GM23338 (cell line): ENCODE results near the gene RICTOR. TPM values are rescaled to one million over a fixed set of nuclear protein-coding genes. Genes with fewer than 3 reads are reported as not detected.

ENCODE experiments used
- ATAC-seq: fragments of 200-7000 bp; cut with Tn5 transposase; 3 replicates; pipeline ENCODE4 v1.9.1; 2020
- DNase-seq: peaks from one replicate; pipeline ENCODE4 v3.0.0-alpha.2; 2015; ENCODE audit warnings: low spot score
- H2AFZ ChIP-seq: fragments of 200-600 bp; sonication (generic); 2 replicates; pipeline ENCODE4 v1.8.0; 2016; ENCODE audit warnings: antibody characterized with exemption, mild to moderate bottlenecking, moderate library complexity
- H3F3A ChIP-seq: fragments of 200-600 bp; sonication (generic); replicated peaks from 2 replicates; pipeline ENCODE4 v1.8.0; 2017; ENCODE audit warnings: antibody characterized with exemption, mixed run types, low read depth
- H3K27ac ChIP-seq: fragments of 200-600 bp; sonication (generic); 2 replicates; pipeline ENCODE4 v1.6.1; 2016; ENCODE audit warnings: low read depth
- H3K27me3 ChIP-seq: fragments of 200-600 bp; sonication (generic); 2 replicates; pipeline ENCODE4 v1.8.0; 2016; ENCODE audit warnings: mild to moderate bottlenecking, mixed run types, moderate library complexity; ENCODE audit not compliant: insufficient read depth
- H3K36me3 ChIP-seq: fragments of 200-600 bp; sonication (generic); 2 replicates; pipeline ENCODE4 v1.8.0; 2016; ENCODE audit warnings: mild to moderate bottlenecking; ENCODE audit not compliant: insufficient read depth
- H3K4me1 ChIP-seq: fragments of 200-600 bp; sonication (generic); 2 replicates; pipeline ENCODE4 v1.8.0; 2016; ENCODE audit warnings: mild to moderate bottlenecking, moderate library complexity; ENCODE audit not compliant: insufficient read depth
- H3K4me2 ChIP-seq: fragments of 200-600 bp; sonication (generic); 2 replicates; pipeline ENCODE4 v1.7.1; 2017; ENCODE audit warnings: mixed run types
- H3K4me3 ChIP-seq: fragments of 200-600 bp; sonication (generic); 2 replicates; pipeline ENCODE4 v1.6.1; 2016; ENCODE audit warnings: mixed run types
- H3K79me2 ChIP-seq: fragments of 200-600 bp; sonication (generic); replicated peaks from 2 replicates; pipeline ENCODE4 v1.8.0; 2017; ENCODE audit warnings: mild to moderate bottlenecking; ENCODE audit not compliant: insufficient read depth
- H3K9me2 ChIP-seq: fragments of 200-600 bp; sonication (generic); 2 replicates; pipeline ENCODE4 v1.8.0; 2017; ENCODE audit not compliant: insufficient read depth
- H4K20me1 ChIP-seq: fragments of 200-600 bp; sonication (generic); replicated peaks from 2 replicates; pipeline ENCODE4 v1.8.0; 2017; ENCODE audit warnings: mild to moderate bottlenecking; ENCODE audit not compliant: insufficient read depth
- H3K27ac Mint-ChIP-seq: 2 replicates; pipeline ENCODE4 v1.8.0; 2020; ENCODE audit warnings: inconsistent platforms, mild to moderate bottlenecking, moderate library complexity, mixed read lengths
- H3K27me3 Mint-ChIP-seq: 3 replicates; pipeline ENCODE4 v1.8.0; 2022; ENCODE audit warnings: low read depth, mild to moderate bottlenecking, moderate library complexity, mixed read lengths, inconsistent platforms; ENCODE audit not compliant: insufficient read depth, poor library complexity
- H3K36me3 Mint-ChIP-seq: 3 replicates; pipeline ENCODE4 v1.8.0; 2021; ENCODE audit warnings: low read depth, mild to moderate bottlenecking, inconsistent platforms, moderate library complexity, mixed read lengths
- H3K4me1 Mint-ChIP-seq: 3 replicates; pipeline ENCODE4 v1.8.0; 2020; ENCODE audit warnings: mild to moderate bottlenecking, inconsistent platforms, mixed read lengths
- H3K4me3 Mint-ChIP-seq: 3 replicates; pipeline ENCODE4 v1.8.0; 2021; ENCODE audit warnings: moderate library complexity, mild to moderate bottlenecking, inconsistent platforms, mixed read lengths
- H3K9me3 Mint-ChIP-seq: 3 replicates; pipeline ENCODE4 v1.8.0; 2020; ENCODE audit warnings: moderate library complexity, mild to moderate bottlenecking, inconsistent platforms, mixed read lengths
- CREB1 ChIP-seq: fragments of 250-450 bp; sonication (Bioruptor Pico); IDR thresholded peaks from 2 replicates; pipeline ENCODE4 v1.5.0; 2020; ENCODE audit warnings: low read depth, mild to moderate bottlenecking, moderate library complexity
- EZH2phosphoT487 ChIP-seq: fragments of 200-600 bp; sonication (generic); IDR thresholded peaks from one replicate; pipeline ENCODE4 v1.8.1; 2018; ENCODE audit warnings: antibody characterized with exemption; ENCODE audit not compliant: unreplicated experiment
- JUNB ChIP-seq: IDR thresholded peaks from one replicate; pipeline ENCODE4 v1.6.1; 2016; ENCODE audit warnings: antibody characterized with exemption; ENCODE audit not compliant: unreplicated experiment
- NANOG ChIP-seq: IDR thresholded peaks from 2 replicates; pipeline ENCODE4 v1.6.1; 2016; ENCODE audit warnings: antibody characterized with exemption, borderline replicate concordance
- POLR2AphosphoS5 ChIP-seq: IDR thresholded peaks from 2 replicates; pipeline ENCODE4 v1.6.1; 2016; ENCODE audit warnings: antibody characterized with exemption, low read depth
- STAT1 ChIP-seq: IDR thresholded peaks from one replicate; pipeline ENCODE4 v1.6.1; 2016; ENCODE audit warnings: antibody characterized with exemption; ENCODE audit not compliant: unreplicated experiment
- ZNF114 ChIP-seq: fragments of 250-450 bp; sonication (Bioruptor Pico); IDR thresholded peaks from 2 replicates; pipeline ENCODE4 v1.5.0; 2020; ENCODE audit warnings: mild to moderate bottlenecking, moderate library complexity
- ZNF331 ChIP-seq: fragments of 250-450 bp; sonication (Bioruptor Pico); IDR thresholded peaks from 2 replicates; pipeline ENCODE4 v1.5.0; 2020; ENCODE audit warnings: low read depth, mild to moderate bottlenecking, moderate library complexity
- polyA plus RNA-seq: library from polyadenylated mRNA; unstranded; fragments of >200 nt; fragmentation: Nextera tagmentation; extraction: Ambion mirVana; gene quantifications from 2 replicates; pipeline ENCODE4 v1.2.1, GENCODE V29; 2016
- total RNA-seq: library from RNA; depleted of rRNA; stranded (reverse); fragments of >200 nt; shearing (Covaris generic); gene quantifications from 2 replicates; pipeline ENCODE4 v1.2.3, GENCODE V29; 2014
- TF ChIP-seq, protein P1 (sequence below): IDR thresholded peaks from one replicate; pipeline ENCODE4 v1.6.1; 2018; ENCODE audit warnings: antibody characterized with exemption; ENCODE audit not compliant: unreplicated experiment
- TF ChIP-seq, protein P2 (sequence below): fragments of 250-450 bp; sonication (Bioruptor Pico); IDR thresholded peaks from 2 replicates; pipeline ENCODE4 v1.5.0; 2020; ENCODE audit warnings: mild to moderate bottlenecking, moderate library complexity
- TF ChIP-seq, protein P3 (sequence below): IDR thresholded peaks from 2 replicates; pipeline ENCODE4 v1.6.1; 2016; ENCODE audit warnings: antibody characterized with exemption

The RICTOR gene
- total and polyA plus RNA-seq, 2 experiments from 2014 or later = 9.9 to 27.4 TPM

DNA sequence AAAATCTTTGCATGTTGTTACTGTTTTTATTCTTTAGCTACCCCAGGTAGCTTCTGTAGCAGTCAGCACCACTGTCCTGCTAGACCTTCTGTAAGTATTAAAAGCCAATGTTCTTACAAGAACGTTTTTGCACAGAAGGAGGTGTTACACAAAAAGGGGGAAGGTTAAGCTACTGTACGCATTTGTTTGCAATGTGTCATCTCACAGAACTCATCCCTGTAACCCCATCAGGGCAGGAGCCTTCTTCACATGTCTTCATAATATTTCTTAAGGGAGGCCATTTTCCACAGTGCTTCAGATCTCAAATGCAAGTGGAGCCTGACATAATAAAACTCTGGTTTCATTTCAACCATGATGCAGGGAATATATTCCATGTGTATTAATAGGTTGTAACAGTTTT, 160.5 kb downstream of the RICTOR start (continued):
- TF ChIP-seq, protein P1, sequence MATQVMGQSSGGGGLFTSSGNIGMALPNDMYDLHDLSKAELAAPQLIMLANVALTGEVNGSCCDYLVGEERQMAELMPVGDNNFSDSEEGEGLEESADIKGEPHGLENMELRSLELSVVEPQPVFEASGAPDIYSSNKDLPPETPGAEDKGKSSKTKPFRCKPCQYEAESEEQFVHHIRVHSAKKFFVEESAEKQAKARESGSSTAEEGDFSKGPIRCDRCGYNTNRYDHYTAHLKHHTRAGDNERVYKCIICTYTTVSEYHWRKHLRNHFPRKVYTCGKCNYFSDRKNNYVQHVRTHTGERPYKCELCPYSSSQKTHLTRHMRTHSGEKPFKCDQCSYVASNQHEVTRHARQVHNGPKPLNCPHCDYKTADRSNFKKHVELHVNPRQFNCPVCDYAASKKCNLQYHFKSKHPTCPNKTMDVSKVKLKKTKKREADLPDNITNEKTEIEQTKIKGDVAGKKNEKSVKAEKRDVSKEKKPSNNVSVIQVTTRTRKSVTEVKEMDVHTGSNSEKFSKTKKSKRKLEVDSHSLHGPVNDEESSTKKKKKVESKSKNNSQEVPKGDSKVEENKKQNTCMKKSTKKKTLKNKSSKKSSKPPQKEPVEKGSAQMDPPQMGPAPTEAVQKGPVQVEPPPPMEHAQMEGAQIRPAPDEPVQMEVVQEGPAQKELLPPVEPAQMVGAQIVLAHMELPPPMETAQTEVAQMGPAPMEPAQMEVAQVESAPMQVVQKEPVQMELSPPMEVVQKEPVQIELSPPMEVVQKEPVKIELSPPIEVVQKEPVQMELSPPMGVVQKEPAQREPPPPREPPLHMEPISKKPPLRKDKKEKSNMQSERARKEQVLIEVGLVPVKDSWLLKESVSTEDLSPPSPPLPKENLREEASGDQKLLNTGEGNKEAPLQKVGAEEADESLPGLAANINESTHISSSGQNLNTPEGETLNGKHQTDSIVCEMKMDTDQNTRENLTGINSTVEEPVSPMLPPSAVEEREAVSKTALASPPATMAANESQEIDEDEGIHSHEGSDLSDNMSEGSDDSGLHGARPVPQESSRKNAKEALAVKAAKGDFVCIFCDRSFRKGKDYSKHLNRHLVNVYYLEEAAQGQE = no peak
- TF ChIP-seq EZH2phosphoT487 (no peak), CREB1 (CRISPR knock-in tag) (no peak), NANOG (no peak), JUNB (no peak), ZNF114 (no peak), POLR2AphosphoS5 (no peak)

DNA sequence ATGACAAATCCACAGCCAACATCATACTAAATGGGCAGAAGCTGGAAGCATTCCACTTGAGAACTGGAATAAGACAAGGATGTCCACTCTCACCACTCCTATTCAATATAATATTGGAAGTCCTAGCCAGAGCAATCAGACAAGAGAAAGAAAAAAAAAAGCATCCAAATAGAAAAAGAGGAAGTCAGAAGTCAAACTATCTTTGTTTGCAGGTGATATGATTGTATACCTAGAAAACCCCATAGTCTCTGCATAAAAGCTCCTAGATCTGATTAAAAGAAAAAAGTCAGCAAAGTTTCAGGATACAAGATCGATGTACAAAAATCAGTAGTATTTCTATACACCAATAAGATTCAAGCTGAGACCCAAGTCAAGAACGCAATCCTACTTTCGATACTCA, 162.3 kb downstream of the RICTOR start:
- Histone ChIP-seq H3K4me1 (no peaks in the 10 kb centered on the region), H3K9me2 (peaks cover 4% of the 10 kb centered on the region; the same call in 1 of the 2 replicates), H3K4me2 (no peak overlapping the region), H3K4me3 (no peak overlapping the region), H3F3A (no peaks in the 10 kb centered on the region), H2AFZ (no peak overlapping the region), H4K20me1 (no peaks in the 10 kb centered on the region), H3K79me2 (no peaks in the 10 kb centered on the region), H3K27ac (no peak overlapping the region), H3K27me3 (no peaks in the 10 kb centered on the region), H3K36me3 (no peaks in the 10 kb centered on the region)
- H3K27me3 Mint-ChIP-seq = no peaks in the 10 kb centered on the region
- no peak overlapping the region for H3K4me3 Mint-ChIP-seq
- H3K9me3 Mint-ChIP-seq = peaks cover 26% of the 10 kb centered on the region
- ATAC-seq (no peak), DNase-seq (no peak)
- peaks cover 3% of the 10 kb centered on the region; the same call in 1 of the 3 replicates for H3K4me1 Mint-ChIP-seq
- no peak overlapping the region for H3K27ac Mint-ChIP-seq
- peaks cover 15% of the 10 kb centered on the region for H3K36me3 Mint-ChIP-seq
- TF ChIP-seq, protein P1 = no peak
- TF ChIP-seq STAT1 (no peak), NANOG (no peak), POLR2AphosphoS5 (no peak), EZH2phosphoT487 (no peak), CREB1 (CRISPR knock-in tag) (no peak), ZNF331 (CRISPR knock-in tag) (no peak)
- TF ChIP-seq, protein P2, sequence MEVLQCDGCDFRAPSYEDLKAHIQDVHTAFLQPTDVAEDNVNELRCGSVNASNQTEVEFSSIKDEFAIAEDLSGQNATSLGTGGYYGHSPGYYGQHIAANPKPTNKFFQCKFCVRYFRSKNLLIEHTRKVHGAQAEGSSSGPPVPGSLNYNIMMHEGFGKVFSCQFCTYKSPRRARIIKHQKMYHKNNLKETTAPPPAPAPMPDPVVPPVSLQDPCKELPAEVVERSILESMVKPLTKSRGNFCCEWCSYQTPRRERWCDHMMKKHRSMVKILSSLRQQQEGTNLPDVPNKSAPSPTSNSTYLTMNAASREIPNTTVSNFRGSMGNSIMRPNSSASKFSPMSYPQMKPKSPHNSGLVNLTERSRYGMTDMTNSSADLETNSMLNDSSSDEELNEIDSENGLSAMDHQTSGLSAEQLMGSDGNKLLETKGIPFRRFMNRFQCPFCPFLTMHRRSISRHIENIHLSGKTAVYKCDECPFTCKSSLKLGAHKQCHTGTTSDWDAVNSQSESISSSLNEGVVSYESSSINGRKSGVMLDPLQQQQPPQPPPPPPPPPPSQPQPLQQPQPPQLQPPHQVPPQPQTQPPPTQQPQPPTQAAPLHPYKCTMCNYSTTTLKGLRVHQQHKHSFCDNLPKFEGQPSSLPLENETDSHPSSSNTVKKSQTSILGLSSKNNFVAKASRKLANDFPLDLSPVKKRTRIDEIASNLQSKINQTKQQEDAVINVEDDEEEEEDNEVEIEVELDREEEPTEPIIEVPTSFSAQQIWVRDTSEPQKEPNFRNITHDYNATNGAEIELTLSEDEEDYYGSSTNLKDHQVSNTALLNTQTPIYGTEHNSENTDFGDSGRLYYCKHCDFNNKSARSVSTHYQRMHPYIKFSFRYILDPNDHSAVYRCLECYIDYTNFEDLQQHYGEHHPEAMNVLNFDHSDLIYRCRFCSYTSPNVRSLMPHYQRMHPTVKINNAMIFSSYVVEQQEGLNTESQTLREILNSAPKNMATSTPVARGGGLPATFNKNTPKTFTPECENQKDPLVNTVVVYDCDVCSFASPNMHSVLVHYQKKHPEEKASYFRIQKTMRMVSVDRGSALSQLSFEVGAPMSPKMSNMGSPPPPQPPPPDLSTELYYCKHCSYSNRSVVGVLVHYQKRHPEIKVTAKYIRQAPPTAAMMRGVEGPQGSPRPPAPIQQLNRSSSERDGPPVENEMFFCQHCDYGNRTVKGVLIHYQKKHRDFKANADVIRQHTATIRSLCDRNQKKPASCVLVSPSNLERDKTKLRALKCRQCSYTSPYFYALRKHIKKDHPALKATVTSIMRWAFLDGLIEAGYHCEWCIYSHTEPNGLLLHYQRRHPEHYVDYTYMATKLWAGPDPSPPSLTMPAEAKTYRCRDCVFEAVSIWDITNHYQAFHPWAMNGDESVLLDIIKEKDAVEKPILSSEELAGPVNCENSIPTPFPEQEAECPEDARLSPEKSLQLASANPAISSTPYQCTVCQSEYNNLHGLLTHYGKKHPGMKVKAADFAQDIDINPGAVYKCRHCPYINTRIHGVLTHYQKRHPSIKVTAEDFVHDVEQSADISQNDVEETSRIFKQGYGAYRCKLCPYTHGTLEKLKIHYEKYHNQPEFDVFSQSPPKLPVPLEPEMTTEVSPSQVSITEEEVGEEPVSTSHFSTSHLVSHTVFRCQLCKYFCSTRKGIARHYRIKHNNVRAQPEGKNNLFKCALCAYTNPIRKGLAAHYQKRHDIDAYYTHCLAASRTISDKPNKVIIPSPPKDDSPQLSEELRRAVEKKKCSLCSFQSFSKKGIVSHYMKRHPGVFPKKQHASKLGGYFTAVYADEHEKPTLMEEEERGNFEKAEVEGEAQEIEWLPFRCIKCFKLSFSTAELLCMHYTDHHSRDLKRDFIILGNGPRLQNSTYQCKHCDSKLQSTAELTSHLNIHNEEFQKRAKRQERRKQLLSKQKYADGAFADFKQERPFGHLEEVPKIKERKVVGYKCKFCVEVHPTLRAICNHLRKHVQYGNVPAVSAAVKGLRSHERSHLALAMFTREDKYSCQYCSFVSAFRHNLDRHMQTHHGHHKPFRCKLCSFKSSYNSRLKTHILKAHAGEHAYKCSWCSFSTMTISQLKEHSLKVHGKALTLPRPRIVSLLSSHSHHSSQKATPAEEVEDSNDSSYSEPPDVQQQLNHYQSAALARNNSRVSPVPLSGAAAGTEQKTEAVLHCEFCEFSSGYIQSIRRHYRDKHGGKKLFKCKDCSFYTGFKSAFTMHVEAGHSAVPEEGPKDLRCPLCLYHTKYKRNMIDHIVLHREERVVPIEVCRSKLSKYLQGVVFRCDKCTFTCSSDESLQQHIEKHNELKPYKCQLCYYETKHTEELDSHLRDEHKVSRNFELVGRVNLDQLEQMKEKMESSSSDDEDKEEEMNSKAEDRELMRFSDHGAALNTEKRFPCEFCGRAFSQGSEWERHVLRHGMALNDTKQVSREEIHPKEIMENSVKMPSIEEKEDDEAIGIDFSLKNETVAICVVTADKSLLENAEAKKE (CRISPR knock-in tag) = no peak
- TF ChIP-seq, protein P3, sequence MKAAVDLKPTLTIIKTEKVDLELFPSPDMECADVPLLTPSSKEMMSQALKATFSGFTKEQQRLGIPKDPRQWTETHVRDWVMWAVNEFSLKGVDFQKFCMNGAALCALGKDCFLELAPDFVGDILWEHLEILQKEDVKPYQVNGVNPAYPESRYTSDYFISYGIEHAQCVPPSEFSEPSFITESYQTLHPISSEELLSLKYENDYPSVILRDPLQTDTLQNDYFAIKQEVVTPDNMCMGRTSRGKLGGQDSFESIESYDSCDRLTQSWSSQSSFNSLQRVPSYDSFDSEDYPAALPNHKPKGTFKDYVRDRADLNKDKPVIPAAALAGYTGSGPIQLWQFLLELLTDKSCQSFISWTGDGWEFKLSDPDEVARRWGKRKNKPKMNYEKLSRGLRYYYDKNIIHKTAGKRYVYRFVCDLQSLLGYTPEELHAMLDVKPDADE = no peak
